Kidney (tissue), 14 donors: ENCODE measurements around the gene UNC13A. TPM values are rescaled to one million over a fixed set of nuclear protein-coding genes. Genes with fewer than 3 reads are reported as not detected.

Source experiments
- DNase-seq, 5 donors: peaks; one replicate each; pipeline ENCODE4 v3.0.0-alpha.2; 2013 to 2020
- FAIRE-seq: peaks from 2 replicates; lab custom pipeline; 2012; peaks lifted over from hg19 to GRCh38; lab: Jason Lieb, UNC
- H3K27ac ChIP-seq, 2 donors: one replicate each; pipeline ENCODE4 v1.7.0; 2013; ENCODE audit warnings: low read depth in 2 of 2, low read length in 2 of 2, inconsistent platforms in 1 of 2
- H3K27me3 ChIP-seq: one replicate; pipeline ENCODE4 v1.7.1; 2013; ENCODE audit warnings: low read length, inconsistent platforms; ENCODE audit not compliant: control insufficient read depth, insufficient read depth
- H3K36me3 ChIP-seq, 3 donors: one replicate each; pipeline versions ENCODE4 v1.7.0 to v1.7.1; 2013; ENCODE audit warnings: low read length in 3 of 3, control low read depth in 1 of 3, inconsistent platforms in 1 of 3; ENCODE audit not compliant: insufficient read depth in 3 of 3, control insufficient read depth in 2 of 3
- H3K4me1 ChIP-seq, 3 donors: one replicate each; pipeline versions ENCODE4 v1.7.0 to v1.7.1; 2013; ENCODE audit warnings: low read length in 3 of 3, inconsistent platforms in 1 of 3, low read depth in 1 of 3; ENCODE audit not compliant: control insufficient read depth in 2 of 3, insufficient read depth in 2 of 3
- H3K4me3 ChIP-seq, 3 donors: one replicate each; pipeline versions ENCODE4 v1.7.0 to v1.8.1; 2013; ENCODE audit warnings: low read length in 3 of 3, control low read depth in 1 of 3, inconsistent platforms in 1 of 3
- H3K9ac ChIP-seq, 3 donors: one replicate each; pipeline versions ENCODE4 v1.7.0 to v1.7.1; 2013; ENCODE audit warnings: low read length in 3 of 3, control low read depth in 1 of 3, inconsistent platforms in 1 of 3
- H3K9me3 ChIP-seq, 3 donors: one replicate each; pipeline versions ENCODE4 v1.7.0 to v1.7.1; 2013; ENCODE audit warnings: low read length in 3 of 3, control low read depth in 1 of 3, inconsistent platforms in 1 of 3; ENCODE audit not compliant: control insufficient read depth in 2 of 3, insufficient read depth in 1 of 3
- intact Hi-C: fragments of 100-400 bp; cut with DNase I; formaldehyde crosslinking; loops from one replicate; pipeline ENCODE4 v1.11.1; 2022
- polyA plus RNA-seq: library from polyadenylated mRNA; stranded (reverse); fragments of 350-450 nt; fragmentation: Illumina TruSeq; extraction: RNeasy Lipid Tissue Mini Kit (QIAGEN cat#74804); gene quantifications from one replicate; pipeline ENCODE4 v1.2.3, GENCODE V29; 2014; ENCODE audit warnings: low read depth, low replicate concordance; ENCODE audit not compliant: insufficient read depth
- total RNA-seq: library from RNA; stranded (reverse); fragmentation: NEBNext Ultra II Directional; extraction: Animal tissue kit (Norgen Biotek cat#: 25700); gene quantifications from one replicate; pipeline ENCODE4 v1.2.1, GENCODE V29; 2021
- TF ChIP-seq, protein P1 (sequence below): IDR thresholded peaks from 3 replicates; pipeline ENCODE4 v1.5.1; 2012; ENCODE audit warnings: mild to moderate bottlenecking, moderate library complexity, borderline replicate concordance; ENCODE audit not compliant: insufficient read depth; ENCODE audit errors: extremely low read depth
- donor health status: control.
- donor health status: control.
- donor health status: control.
- donor health status: control.
- donor health status: control.
- donor health status: DM: yes; HTN: yes; CAD: no.
- donor health status: Normal renal cell carcinoma (clear cell type).

UNC13A gene
- total and polyA plus RNA-seq, 2 donors from 2014 or later, result 0.06 to 2.2 TPM

DNA sequence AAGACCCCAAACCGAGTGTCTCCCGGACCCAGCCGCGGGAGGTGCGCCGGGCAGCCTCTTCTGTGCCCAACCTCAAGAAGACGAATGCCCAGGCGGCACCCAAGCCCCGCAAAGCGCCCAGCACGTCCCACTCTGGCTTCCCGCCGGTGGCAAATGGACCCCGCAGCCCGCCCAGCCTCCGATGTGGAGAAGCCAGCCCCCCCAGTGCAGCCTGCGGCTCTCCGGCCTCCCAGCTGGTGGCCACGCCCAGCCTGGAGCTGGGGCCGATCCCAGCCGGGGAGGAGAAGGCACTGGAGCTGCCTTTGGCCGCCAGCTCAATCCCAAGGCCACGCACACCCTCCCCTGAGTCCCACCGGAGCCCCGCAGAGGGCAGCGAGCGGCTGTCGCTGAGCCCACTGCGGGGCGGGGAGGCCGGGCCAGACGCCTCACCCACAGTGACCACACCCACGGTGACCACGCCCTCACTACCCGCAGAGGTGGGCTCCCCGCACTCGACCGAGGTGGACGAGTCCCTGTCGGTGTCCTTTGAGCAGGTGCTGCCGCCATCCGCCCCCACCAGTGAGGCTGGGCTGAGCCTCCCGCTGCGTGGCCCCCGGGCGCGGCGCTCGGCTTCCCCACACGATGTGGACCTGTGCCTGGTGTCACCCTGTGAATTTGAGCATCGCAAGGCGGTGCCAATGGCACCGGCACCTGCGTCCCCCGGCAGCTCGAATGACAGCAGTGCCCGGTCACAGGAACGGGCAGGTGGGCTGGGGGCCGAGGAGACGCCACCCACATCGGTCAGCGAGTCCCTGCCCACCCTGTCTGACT is 39.0 kb upstream of the UNC13A start:
- H3K4me1 ChIP-seq, result peaks cover 0 to 3% (median 0%) of the 10 kb centered on the region in 3 donors
- no peaks in the 10 kb centered on the region for H3K9me3 ChIP-seq
- DNase-seq, result no peak
- no peak overlapping the region for H3K4me3 ChIP-seq
- no peaks in the 10 kb centered on the region for H3K27me3 ChIP-seq
- H3K27ac ChIP-seq, result no peak overlapping the region
- FAIRE-seq, result no peak
- TF ChIP-seq, protein P1, sequence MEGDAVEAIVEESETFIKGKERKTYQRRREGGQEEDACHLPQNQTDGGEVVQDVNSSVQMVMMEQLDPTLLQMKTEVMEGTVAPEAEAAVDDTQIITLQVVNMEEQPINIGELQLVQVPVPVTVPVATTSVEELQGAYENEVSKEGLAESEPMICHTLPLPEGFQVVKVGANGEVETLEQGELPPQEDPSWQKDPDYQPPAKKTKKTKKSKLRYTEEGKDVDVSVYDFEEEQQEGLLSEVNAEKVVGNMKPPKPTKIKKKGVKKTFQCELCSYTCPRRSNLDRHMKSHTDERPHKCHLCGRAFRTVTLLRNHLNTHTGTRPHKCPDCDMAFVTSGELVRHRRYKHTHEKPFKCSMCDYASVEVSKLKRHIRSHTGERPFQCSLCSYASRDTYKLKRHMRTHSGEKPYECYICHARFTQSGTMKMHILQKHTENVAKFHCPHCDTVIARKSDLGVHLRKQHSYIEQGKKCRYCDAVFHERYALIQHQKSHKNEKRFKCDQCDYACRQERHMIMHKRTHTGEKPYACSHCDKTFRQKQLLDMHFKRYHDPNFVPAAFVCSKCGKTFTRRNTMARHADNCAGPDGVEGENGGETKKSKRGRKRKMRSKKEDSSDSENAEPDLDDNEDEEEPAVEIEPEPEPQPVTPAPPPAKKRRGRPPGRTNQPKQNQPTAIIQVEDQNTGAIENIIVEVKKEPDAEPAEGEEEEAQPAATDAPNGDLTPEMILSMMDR, result no peak
- H3K9ac ChIP-seq, result no peak overlapping the region
- H3K36me3 ChIP-seq, result peaks cover 4 to 18% (median 5%) of the 10 kb centered on the region in 3 donors
- intact Hi-C loops, result no loop called here

DNA sequence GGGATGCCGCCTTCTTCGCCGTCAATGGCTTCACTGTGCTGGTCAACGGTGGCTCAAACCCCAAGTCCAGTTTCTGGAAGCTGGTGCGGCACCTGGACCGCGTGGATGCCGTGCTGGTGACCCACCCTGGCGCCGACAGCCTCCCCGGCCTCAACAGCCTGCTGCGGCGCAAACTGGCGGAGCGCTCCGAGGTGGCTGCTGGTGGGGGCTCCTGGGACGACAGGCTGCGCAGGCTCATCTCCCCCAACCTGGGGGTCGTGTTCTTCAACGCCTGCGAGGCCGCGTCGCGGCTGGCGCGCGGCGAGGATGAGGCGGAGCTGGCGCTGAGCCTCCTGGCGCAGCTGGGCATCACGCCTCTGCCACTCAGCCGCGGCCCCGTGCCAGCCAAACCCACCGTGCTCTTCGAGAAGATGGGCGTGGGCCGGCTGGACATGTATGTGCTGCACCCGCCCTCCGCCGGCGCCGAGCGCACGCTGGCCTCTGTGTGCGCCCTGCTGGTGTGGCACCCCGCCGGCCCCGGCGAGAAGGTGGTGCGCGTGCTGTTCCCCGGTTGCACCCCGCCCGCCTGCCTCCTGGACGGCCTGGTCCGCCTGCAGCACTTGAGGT is 38.1 kb upstream of the UNC13A start:
- TF ChIP-seq, protein P1, result no peak
- Histone ChIP-seq H3K27me3 (no peaks in the 10 kb centered on the region), H3K4me3 (no peak overlapping the region), H3K27ac (no peak overlapping the region), H3K9ac (no peak overlapping the region), H3K9me3 (no peaks in the 10 kb centered on the region), H3K36me3 (peaks cover 2 to 14% (median 5%) of the 10 kb centered on the region in 3 donors), H3K4me1 (peaks cover 0 to 9% (median 0%) of the 10 kb centered on the region in 3 donors)
- FAIRE-seq, result no peak
- no peak for DNase-seq
- intact Hi-C loops, result no loop called here

DNA sequence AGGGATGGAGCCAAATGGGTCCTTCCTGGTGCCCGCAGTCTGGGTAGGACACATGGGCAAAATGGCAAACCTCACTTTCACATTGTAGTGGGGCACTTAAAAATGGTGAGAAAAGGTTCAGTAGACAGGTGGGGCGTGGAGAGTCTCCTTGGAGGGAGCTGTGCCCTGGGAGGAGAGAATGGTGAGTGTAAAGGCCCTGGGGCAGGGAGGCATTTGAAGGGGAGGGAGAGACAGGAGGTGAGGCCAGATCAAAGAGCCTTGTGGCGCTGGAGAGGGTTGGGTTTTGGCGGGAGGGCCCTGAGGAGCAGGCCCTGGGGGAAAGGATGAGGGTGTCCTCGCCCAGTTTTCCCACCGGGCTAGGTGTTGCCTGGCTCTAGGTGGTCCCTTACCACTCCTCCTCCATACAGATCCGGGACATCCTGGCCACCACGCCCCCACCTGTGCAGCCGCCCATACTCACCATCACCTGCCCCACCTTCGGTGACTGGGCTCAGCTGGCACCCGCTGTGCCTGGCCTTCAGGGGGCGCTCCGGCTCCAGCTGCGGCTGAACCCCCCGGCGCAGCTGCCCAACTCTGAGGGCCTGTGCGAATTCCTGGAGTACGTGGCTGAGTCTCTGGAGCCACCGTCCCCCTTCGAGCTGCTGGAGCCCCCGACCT is 37.4 kb upstream of the UNC13A start:
- TF ChIP-seq, protein P1, result no peak
- intact Hi-C loops, result no loop called here
- DNase-seq (no peak), FAIRE-seq (no peak)
- no peak overlapping the region for H3K4me3 ChIP-seq
- H3K9me3 ChIP-seq, result no peaks in the 10 kb centered on the region
- H3K9ac ChIP-seq, result no peak overlapping the region
- H3K4me1 ChIP-seq, result peaks cover 0 to 15% (median 2%) of the 10 kb centered on the region in 3 donors
- H3K27ac ChIP-seq, result no peak overlapping the region
- H3K27me3 ChIP-seq, result no peaks in the 10 kb centered on the region
- H3K36me3 ChIP-seq, result peaks cover 0 to 14% (median 5%) of the 10 kb centered on the region in 3 donors
